ENCODE measurements around the gene RPL13A. TPM values are rescaled to one million over a fixed set of nuclear protein-coding genes. Genes with fewer than 3 reads are reported as not detected.

Gene RPL13A
- 3,850 and 3,885 TPM in 2 replicates for total RNA-seq

DNA sequence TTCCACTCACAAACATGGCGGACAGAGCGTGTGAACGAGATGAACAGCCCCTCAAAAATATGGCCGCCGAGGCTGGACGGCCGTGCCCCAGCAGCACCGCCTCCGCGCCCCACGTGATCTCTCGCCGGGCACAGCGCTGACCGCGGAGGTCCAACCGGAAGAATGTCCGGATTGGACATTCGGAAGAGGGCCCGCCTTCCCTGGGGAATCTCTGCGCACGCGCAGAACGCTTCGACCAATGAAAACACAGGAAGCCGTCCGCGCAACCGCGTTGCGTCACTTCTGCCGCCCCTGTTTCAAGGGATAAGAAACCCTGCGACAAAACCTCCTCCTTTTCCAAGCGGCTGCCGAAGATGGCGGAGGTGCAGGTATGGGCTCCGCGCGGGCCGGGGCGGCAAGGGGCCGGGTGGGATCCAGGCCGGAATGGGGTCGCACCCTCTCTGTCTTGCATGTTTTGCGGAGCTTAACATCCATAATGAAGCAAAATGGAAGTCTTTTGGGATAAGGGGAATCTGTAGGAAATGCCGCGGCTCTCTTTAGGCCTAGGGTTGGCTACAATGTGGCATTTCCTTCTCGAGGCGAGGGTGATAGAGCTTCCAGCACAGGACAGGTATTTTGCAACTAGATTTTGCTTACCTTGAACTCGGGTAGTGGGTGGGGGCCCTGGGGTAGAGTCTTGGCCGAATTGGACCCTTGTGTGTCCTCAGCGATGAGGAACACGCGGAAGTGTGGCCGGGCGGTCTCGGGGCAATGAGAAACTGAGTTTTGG, at the start of gene RPL13A:
Gene RPL13A (plus strand): TSS at position 332 of the 769 bp plus-strand sequence. CDS start 22 bp downstream, at position 354.

DNA sequence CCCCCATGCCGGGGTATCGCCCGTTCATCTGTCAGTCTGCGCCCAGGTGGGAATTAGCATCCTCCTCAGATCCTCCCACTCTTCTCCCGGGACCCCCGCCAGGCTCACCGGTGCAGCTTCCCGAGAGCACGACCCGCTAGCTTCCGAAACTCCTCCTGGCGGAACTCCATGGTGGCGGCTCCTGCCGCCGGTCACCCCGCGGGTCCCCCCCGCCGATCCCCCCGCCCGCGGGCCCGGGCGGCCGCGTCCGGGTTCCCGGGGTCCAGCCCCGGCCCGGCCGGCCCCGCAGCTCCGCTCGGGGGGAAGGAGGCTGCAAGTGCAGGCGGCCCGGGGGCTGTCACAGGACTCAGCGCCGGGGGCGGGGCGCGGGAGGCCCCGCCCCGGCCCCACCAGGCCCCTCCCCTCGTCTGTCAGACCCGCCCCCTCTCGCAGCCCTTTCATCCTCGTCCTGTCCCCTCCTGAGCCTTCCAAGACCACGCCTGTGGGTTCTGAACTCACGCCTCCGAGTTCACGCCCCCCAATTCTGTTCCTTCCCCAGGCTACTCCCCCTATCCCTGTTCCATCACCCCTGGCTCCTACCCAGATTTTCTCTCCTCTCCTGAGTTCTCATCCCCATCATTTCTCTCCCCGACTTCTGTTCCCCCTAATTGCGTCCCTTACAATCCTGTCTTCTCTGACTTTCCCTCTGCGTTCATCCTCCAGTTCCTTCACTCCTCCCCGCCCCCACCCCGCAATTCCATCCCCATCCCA, 46.0 kb upstream of the RPL13A start, which contains the start of gene SLC17A7:
Gene SLC17A7 (minus strand): TSS at position 318 of the 750 bp plus-strand sequence. CDS start 148 bp downstream, at position 170.

DNA sequence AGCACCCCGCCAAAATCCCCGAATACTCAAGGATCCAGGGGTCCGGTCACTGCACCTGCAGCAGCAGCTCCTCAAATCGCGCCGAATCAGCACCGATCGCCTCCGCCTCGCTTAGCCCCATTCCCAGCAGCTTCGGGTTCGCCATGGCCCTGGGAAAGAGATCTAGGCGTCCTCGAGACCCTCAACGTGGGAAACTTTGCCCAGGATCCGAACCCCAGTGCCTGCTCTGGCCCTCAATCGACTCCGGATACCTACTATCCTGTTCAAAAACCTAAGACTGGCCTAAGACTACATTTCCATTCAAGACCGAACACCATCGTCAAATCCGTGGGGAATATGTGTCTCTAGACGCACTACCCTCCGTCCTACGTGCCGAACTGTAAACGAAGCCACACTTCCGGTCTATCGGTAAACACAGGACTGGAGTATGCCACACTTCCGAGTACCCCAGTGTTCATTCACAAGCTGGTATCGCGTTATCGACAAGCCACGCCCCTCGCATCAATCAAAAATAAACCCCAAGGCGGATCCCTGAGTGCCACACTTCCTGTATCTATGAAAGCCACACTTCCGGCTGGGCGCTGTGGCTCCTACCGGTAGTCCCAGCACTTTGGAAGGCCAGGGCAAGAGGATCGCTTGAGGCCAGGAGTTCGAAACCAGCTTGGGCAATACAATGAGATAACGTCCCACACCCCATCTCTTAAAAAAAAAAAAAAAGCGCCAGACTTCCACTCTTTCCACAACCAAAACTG, 35.8 kb upstream of the RPL13A start, which contains the start of gene PIH1D1:
Gene PIH1D1 (minus strand): TSS at position 385 of the 752 bp plus-strand sequence. CDS start 240 bp downstream, at position 145.

DNA sequence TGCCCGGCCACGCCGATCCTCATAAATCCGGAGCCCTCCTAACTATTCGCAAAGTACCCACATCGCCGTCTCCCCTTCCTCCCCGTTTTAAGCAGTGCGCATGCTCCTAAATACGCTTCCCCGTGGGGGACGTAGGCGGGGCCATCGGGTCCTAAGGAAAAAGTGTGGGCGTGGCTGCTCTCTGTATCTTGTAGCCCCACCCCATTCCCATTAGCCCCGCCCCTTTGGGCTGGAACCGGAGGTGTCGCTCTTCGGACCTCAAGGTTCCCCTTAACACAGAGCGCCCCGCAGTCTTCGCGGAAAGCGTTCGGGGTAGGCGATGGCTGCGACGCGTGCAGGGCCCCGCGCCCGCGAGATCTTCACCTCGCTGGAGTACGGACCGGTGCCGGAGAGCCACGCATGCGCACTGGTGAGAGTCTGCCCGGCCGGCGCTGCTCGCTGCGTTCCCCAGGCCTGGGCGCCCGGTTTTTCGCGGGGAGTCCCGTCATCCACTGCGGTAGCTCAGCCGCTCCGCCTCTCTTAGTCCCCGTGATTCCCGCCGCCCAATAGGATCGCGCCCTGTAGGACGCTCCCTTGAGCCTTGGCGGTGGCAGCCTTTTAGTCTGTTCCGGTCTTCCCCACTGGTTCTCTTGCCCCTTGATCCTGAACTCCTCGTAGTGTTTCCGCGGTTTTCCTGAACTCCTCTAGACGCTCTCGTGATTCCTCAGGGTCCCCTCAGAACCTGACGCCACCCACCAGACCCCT, 34.2 kb upstream of the RPL13A start, which contains the start of gene ALDH16A1:
Gene ALDH16A1 (plus strand): TSS at position 213 of the 744 bp plus-strand sequence. CDS start 107 bp downstream, at position 320.

DNA sequence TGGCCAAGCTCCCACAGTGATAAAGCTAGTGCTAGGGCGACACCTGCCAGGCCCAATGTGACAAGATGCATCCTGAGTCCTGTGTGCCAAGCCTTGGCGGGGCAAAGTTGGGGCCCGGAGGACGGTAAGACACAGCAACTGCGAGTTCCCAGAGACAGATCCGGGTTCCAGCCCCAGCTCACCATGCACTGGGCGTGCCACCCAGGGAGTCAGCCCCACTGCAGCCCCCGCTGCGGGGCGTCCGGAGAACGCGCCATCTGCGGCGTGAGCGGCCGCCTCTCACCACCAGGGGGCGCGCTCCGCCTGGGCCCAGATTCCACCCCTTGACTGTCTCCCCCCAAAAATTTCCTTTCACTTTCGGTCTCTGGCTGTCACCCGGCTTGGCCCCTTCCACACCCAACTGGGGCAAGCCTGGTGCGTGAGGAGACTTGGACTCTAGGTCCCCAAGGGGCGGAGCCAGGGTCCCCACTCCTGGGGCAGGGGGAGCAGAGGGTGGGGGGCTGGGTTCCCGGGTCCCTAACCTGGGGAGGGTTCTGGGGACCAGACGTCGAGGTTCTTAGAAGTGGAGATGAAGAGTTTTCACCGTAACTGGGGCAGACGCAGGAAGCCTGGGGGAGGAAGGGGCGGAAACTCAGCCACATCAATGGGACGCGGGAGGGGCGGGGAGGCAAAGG, 13.4 kb upstream of the RPL13A start, which contains the start of gene FLT3LG:
Gene FLT3LG (plus strand): TSS at position 348 of the 674 bp plus-strand sequence. CDS start 425 bp downstream, outside the sequence.

Other genes starting within 250 kb of the RPL13A start
- gene SLC6A16, start 162.4 kb upstream of the RPL13A start, total RNA-seq, result 0.97 TPM in 1 of 2 replicates, not detected in the other
- gene CD37, start 152.2 kb upstream of the RPL13A start, total RNA-seq, result not detected in 2 replicates
- 27.6 and 32.1 TPM in 2 replicates for gene TEAD2, start 125.2 kb upstream of the RPL13A start, total RNA-seq
- gene DKKL1, start 123.7 kb upstream of the RPL13A start, total RNA-seq, result 0.36 TPM in 1 of 2 replicates, not detected in the other
- not detected in 2 replicates for gene KASH5, start 99.4 kb upstream of the RPL13A start, total RNA-seq
- not detected in 2 replicates for gene PTH2, start 64.2 kb upstream of the RPL13A start, total RNA-seq
- gene GFY, start 62.2 kb upstream of the RPL13A start, total RNA-seq, result not detected in 2 replicates
- gene SLC17A7, start 46.1 kb upstream of the RPL13A start, total RNA-seq, result not detected in 2 replicates
- gene PIH1D1, start 35.8 kb upstream of the RPL13A start, total RNA-seq, result 71.0 and 89.9 TPM in 2 replicates
- gene ALDH16A1, start 34.4 kb upstream of the RPL13A start, total RNA-seq, result 31.1 and 48.8 TPM in 2 replicates
- gene FLT3LG, start 13.4 kb upstream of the RPL13A start, total RNA-seq, result 3.2 and 5.0 TPM in 2 replicates
- 4,588 and 4,689 TPM in 2 replicates for gene RPS11, start 8.8 kb downstream of the RPL13A start, total RNA-seq
- gene FCGRT, start 25.1 kb downstream of the RPL13A start, total RNA-seq, result 130 and 246 TPM in 2 replicates
- 274 and 377 TPM in 2 replicates for gene RCN3, start 40.4 kb downstream of the RPL13A start, total RNA-seq
- gene NOSIP, start 92.9 kb downstream of the RPL13A start, total RNA-seq, result 56.3 and 65.0 TPM in 2 replicates
- not detected in 2 replicates for gene PRRG2, start 93.7 kb downstream of the RPL13A start, total RNA-seq
- 4.4 and 5.2 TPM in 2 replicates for gene PRR12, start 103.6 kb downstream of the RPL13A start, total RNA-seq
- gene RRAS, start 152.5 kb downstream of the RPL13A start, total RNA-seq, result 108 and 112 TPM in 2 replicates
- 21.1 and 25.8 TPM in 2 replicates for gene SCAF1, start 154.6 kb downstream of the RPL13A start, total RNA-seq
- gene IRF3, start 178.2 kb downstream of the RPL13A start, total RNA-seq, result 52.7 and 69.3 TPM in 2 replicates
- 7.8 and 12.5 TPM in 2 replicates for gene BCL2L12, start 178.3 kb downstream of the RPL13A start, total RNA-seq
- 248 and 251 TPM in 2 replicates for gene PRMT1, start 189.7 kb downstream of the RPL13A start, total RNA-seq
- gene ADM5, start 202.0 kb downstream of the RPL13A start, total RNA-seq, result 0.72 TPM in 1 of 2 replicates, not detected in the other
- 8.8 and 11.2 TPM in 2 replicates for gene CPT1C, start 203.5 kb downstream of the RPL13A start, total RNA-seq

All from cardiac atrium fibroblast (primary cell).